Fibroblast of villous mesenchyme (primary cell): ENCODE data around the gene E2F3. TPM values are rescaled to one million over a fixed set of nuclear protein-coding genes. Genes with fewer than 3 reads are reported as not detected.

ENCODE experiments used
- DNase-seq: peaks from one replicate; pipeline ENCODE4 v3.0.0-alpha.2; 2010; ENCODE audit warnings: low read depth
- H3K4me3 ChIP-seq: 2 replicates; pipeline ENCODE4 v1.5.1; 2011; ENCODE audit warnings: low read depth, mild to moderate bottlenecking, low read length
- total RNA-seq: library from RNA; depleted of rRNA; stranded (reverse); fragments of >200 nt; gene quantifications from 2 replicates; pipeline ENCODE4 v1.2.3, GENCODE V29; 2012
- TF ChIP-seq, protein P1 (sequence below): IDR thresholded peaks from 2 replicates; pipeline ENCODE4 v1.5.1; 2012; ENCODE audit warnings: low read depth, mild to moderate bottlenecking, low read length; ENCODE audit not compliant: insufficient read depth

E2F3 gene
- total RNA-seq, 1 donor, result 13.0 TPM

DNA sequence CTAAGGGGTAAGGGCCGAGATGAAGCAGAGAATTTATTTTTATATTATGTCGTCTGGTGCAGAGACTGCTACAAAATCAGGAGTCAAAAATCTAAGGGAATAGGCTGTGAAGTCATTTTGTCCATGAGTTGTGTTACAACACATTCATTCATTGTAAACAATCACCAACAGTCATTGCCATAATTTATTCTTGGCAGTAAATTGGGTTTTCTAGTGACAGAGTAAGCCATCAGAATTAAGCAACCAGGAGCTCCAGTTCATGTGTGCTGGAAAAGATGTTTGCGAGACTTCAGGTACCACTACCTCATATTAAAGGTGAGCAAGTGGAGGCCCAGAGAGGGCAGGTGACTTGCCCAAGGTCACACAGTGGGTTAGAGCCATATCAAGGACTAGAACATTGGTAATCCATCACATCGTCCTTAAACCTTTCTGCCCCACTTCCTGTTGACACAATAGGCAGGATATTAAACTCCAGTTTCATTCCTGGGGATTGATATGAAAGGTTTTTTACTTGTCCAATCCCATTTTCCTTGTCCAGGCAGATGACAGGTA lies 46.0 kb downstream of the E2F3 start:
- peak; percentile 38 for DNase-seq
- TF ChIP-seq, protein P1, sequence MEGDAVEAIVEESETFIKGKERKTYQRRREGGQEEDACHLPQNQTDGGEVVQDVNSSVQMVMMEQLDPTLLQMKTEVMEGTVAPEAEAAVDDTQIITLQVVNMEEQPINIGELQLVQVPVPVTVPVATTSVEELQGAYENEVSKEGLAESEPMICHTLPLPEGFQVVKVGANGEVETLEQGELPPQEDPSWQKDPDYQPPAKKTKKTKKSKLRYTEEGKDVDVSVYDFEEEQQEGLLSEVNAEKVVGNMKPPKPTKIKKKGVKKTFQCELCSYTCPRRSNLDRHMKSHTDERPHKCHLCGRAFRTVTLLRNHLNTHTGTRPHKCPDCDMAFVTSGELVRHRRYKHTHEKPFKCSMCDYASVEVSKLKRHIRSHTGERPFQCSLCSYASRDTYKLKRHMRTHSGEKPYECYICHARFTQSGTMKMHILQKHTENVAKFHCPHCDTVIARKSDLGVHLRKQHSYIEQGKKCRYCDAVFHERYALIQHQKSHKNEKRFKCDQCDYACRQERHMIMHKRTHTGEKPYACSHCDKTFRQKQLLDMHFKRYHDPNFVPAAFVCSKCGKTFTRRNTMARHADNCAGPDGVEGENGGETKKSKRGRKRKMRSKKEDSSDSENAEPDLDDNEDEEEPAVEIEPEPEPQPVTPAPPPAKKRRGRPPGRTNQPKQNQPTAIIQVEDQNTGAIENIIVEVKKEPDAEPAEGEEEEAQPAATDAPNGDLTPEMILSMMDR, result no peak
- no peak overlapping the region for H3K4me3 ChIP-seq

DNA sequence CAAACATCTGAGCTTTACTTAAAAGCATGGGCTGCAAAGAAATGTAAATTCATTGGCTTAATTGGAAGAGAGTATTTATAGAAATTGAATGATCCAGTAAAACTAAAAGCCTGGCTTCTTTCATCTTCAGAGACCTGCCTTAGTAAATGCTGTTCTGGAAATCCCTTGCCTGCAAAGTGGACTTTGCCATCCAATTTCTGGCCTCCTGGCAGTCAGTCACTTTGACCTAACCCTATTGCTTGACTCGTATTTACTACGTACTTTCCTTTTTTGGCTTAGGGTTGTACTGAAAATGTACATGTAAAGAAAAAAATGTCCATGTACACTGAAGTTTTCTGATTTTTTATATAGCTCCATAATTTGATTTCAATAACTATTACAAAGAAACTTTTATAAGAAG lies 47.1 kb downstream of the E2F3 start:
- no peak overlapping the region for H3K4me3 ChIP-seq
- no peak for DNase-seq
- TF ChIP-seq, protein P1, result no peak

DNA sequence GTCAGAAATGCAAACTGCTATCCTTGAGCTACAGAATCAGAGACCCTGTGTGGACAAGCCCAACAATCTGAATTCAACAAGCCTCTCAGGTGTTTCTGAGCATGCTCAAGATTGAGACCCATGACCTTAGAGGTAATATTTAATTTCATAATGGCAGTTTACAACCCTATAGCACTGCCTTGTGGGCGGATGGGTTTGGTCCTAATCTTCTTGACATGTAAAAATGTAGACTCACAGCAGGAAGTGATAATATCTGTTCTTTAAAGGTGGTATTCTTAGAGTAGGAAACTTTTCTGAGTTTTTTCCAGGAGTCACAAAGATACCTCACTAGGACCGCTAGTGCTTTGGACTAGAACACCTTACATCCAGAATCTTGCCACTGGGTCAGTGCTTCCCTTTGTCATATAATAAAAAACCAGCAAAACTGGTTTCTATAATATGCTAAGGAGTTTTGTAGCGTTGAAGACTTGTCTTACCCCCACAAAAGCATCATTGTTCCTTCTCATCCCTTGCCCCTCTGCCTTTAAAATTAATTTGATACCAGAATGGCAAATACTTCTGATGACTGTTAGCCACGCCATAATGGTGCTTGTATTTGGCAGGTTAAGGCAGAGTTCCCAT lies 52.6 kb downstream of the E2F3 start:
- TF ChIP-seq, protein P1, result no peak
- DNase-seq, result no peak
- no peak overlapping the region for H3K4me3 ChIP-seq

DNA sequence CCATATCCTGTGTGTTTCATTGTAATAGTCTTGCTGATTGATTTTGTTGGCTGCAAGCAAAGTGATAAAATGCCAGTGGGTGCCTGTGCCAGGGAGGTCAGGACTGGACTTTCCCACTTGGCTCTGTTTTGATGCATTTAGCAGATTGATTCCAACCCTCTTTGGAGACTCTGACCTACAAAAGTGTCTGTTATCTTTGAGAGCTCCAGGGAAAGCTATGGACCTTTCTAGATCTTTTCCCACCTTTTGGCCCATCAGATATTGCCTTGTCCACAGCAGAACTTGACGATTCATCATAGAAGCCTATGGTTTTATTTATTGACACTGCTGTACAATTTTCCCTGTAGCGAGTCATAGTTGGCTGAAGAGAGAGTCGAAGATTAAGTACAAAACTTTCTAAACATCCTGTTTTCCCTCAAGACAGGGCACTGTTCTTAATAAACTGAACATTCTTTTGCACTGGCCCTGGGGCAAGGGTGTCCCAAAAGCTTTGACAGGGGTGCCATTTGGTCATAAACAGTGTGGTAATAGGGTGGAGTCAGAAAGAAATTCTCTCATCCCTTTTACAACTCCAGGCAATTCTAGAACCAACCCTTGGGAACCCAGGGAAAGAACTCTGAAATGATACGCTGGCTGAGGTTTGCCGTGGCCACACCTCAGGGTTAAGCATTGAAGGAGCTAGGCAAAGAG lies 53.7 kb downstream of the E2F3 start:
- TF ChIP-seq, protein P1, result no peak
- no peak overlapping the region for H3K4me3 ChIP-seq
- peak; percentile 61 for DNase-seq

DNA sequence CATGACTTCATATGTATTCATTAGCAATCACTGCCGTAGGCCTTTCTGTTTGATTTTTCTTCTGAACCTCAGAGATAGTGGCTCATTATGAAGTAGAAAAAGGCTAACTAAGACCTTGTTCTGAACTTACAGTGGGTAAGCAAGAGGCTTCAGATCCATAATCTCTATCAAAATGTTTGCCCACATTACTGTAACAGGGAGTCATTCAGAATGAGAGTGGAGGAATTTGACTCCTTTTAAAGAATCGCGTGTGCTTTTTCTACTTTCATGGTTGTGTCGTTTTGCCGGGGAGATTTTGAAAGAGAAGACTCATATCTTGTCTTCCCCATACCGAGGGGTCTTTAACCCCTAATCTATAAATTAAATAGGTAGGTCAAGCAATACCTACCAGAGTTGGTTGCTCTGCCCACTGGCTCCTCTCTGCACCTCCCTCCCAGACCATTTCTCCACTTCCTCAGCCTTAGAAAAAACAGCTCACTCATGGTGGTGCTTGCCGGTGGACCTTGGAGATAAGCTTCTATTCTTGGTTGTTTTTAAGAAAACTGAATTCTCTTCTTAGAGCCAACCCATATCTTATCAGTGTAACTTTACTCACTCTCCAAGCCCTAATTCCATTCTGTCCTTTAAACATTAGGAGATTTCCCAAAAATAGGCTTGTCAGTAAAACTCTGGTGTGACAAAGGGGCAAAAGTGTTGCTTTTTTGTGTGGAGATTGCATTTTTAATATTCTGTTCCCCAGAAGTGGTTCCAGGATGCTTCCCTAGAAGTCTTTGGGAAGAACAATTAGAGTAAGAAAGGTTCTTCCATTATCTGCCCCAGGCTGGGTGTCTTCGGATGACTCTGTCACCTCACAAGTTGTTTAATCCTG lies 56.6 kb downstream of the E2F3 start:
- TF ChIP-seq, protein P1, result no peak
- DNase-seq, result no peak
- no peak overlapping the region for H3K4me3 ChIP-seq

DNA sequence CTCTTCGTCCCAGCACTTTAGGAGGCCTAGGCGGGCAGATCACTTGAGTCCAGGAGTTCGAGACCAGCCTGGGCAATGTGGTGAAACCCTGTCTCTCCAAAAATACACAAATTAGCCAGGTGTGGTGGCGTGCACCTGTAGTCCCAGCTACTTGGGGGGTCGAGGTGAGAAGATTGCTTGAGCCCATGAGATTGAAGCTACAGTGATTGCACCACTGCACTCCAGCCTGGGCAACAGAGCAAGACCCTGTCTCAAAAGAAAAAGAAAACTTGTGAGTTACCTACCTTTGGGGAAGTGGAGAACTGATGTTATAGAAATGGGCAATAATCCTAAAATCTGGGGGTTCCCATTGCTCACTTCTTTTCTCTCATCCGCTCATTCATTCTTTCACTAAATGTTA lies 58.0 kb downstream of the E2F3 start:
- H3K4me3 ChIP-seq, result no peak overlapping the region
- TF ChIP-seq, protein P1, result no peak
- no peak for DNase-seq
